HEK293T (cell line): ENCODE results near the gene ZMPSTE24.

Experiments used
- ARNT ChIP-seq: fragments of 450-650 bp; IDR thresholded peaks from 2 replicates; pipeline ENCODE4 v1.6.1; 2017; ENCODE audit warnings: mild to moderate bottlenecking
- BHLHE40 ChIP-seq: fragments of 450-650 bp; IDR thresholded peaks from 2 replicates; pipeline ENCODE4 v1.6.1; 2016; ENCODE audit warnings: mild to moderate bottlenecking, moderate library complexity, borderline replicate concordance
- CTBP1 ChIP-seq: fragments of 450-650 bp; IDR thresholded peaks from 2 replicates; pipeline ENCODE4 v1.6.1; 2016; ENCODE audit warnings: borderline replicate concordance
- FOXA1 ChIP-seq: fragments of 450-650 bp; IDR thresholded peaks from 2 replicates; pipeline ENCODE4 v1.6.1; 2016; ENCODE audit warnings: mild to moderate bottlenecking
- SUZ12 ChIP-seq: fragments of 450-650 bp; IDR thresholded peaks from 2 replicates; pipeline ENCODE4 v1.6.1; 2016; ENCODE audit warnings: mild to moderate bottlenecking

- no peak for TF ChIP-seq SUZ12
- no peak for TF ChIP-seq ARNT
- no peak for TF ChIP-seq CTBP1
- TF ChIP-seq BHLHE40: no peak
- no peak for TF ChIP-seq FOXA1
These were observed 10.4 kb upstream of the ZMPSTE24 start, which contains the start of gene TMCO2 for GRCh38 chr1:40247655-40248054.
